CD14-positive monocyte (primary cell): ENCODE results near the gene SYNJ2. TPM values are rescaled to one million over a fixed set of nuclear protein-coding genes. Genes with fewer than 3 reads are reported as not detected.

ENCODE experiments used
- DNase-seq, 3 donors: peaks; one replicate each; pipeline ENCODE4 v3.0.0-alpha.2; 2011 to 2022
- H2AFZ ChIP-seq: 2 replicates; pipeline ENCODE4 v1.6.0; 2012; ENCODE audit warnings: mild to moderate bottlenecking, low read depth, low read length, inconsistent platforms; ENCODE audit not compliant: insufficient read depth, poor library complexity, severe bottlenecking
- H3K27ac ChIP-seq, 2 donors: 1 replicate in 1 of 2; 2 replicates in 1 of 2; pipeline ENCODE4 v1.5.1; 2012 to 2013; ENCODE audit warnings: low read length in 2 of 2, control low read depth in 1 of 2, inconsistent platforms in 1 of 2, low read depth in 1 of 2, mild to moderate bottlenecking in 1 of 2
- H3K27me3 ChIP-seq, 2 donors: one replicate each; pipeline versions ENCODE4 v1.6.0 to v1.6.1; 2011 to 2013; ENCODE audit warnings: low read length in 2 of 2; ENCODE audit not compliant: control insufficient read depth in 2 of 2, insufficient read depth in 2 of 2
- H3K36me3 ChIP-seq, 2 donors: replicated peaks in 1 of 2; 1 replicate in 1 of 2; 2 replicates in 1 of 2; pipeline versions ENCODE4 v1.5.1 to v1.6.1; 2012 to 2013; ENCODE audit warnings: low read length in 2 of 2, control low read depth in 1 of 2, inconsistent platforms in 1 of 2, mild to moderate bottlenecking in 1 of 2; ENCODE audit not compliant: insufficient read depth in 2 of 2, control insufficient read depth in 1 of 2
- H3K4me1 ChIP-seq, 2 donors: 1 replicate in 1 of 2; 2 replicates in 1 of 2; pipeline versions ENCODE4 v1.5.1 to v1.6.1; 2012 to 2013; ENCODE audit warnings: low read length in 2 of 2, control low read depth in 1 of 2, inconsistent platforms in 1 of 2, mild to moderate bottlenecking in 1 of 2, moderate library complexity in 1 of 2; ENCODE audit not compliant: insufficient read depth in 2 of 2, control insufficient read depth in 1 of 2
- H3K4me2 ChIP-seq: replicated peaks from 2 replicates; pipeline ENCODE3; 2012; ENCODE audit warnings: low read length, moderate library complexity, mild to moderate bottlenecking; ENCODE audit not compliant: poor library complexity, severe bottlenecking; ENCODE audit errors: extremely low read depth
- H3K4me3 ChIP-seq, 3 experiments: fragments of 200-600 bp in 1 of 3; sonication (generic) in 1 of 3; replicated peaks in 1 of 3; 1 replicate in 2 of 3; 2 replicates in 1 of 3; pipeline ENCODE4 v1.5.1; 2011 to 2013; ENCODE audit warnings: low read length in 3 of 3, mild to moderate bottlenecking in 3 of 3, control low read depth in 2 of 3, low read depth in 2 of 3, inconsistent platforms in 1 of 3, moderate library complexity in 1 of 3
- H3K79me2 ChIP-seq: 2 replicates; pipeline ENCODE4 v1.6.0; 2012; ENCODE audit warnings: mild to moderate bottlenecking, control low read depth, inconsistent platforms, low read length, moderate library complexity; ENCODE audit not compliant: insufficient read depth
- H3K9ac ChIP-seq: 2 replicates; pipeline ENCODE4 v1.6.0; 2017; ENCODE audit warnings: low read length, mild to moderate bottlenecking; ENCODE audit not compliant: insufficient read depth, poor library complexity, severe bottlenecking
- H3K9me3 ChIP-seq, 2 donors: replicated peaks in 1 of 2; 1 replicate in 1 of 2; 2 replicates in 1 of 2; pipeline versions ENCODE4 v1.5.1 to v1.6.1; 2012 to 2013; ENCODE audit warnings: low read length in 2 of 2, control low read depth in 1 of 2; ENCODE audit not compliant: control insufficient read depth in 1 of 2, insufficient read depth in 1 of 2
- H4K20me1 ChIP-seq: 2 replicates; pipeline ENCODE4 v1.6.0; 2012; ENCODE audit warnings: mild to moderate bottlenecking, low read length, control low read depth, moderate library complexity; ENCODE audit not compliant: insufficient read depth
- H3K27ac Mint-ChIP-seq, 7 donors: one replicate each; pipeline ENCODE4 v1.8.0; 2020; ENCODE audit warnings: mild to moderate bottlenecking in 7 of 7, mixed read lengths in 7 of 7, moderate library complexity in 6 of 7, inconsistent platforms in 2 of 7
- H3K27me3 Mint-ChIP-seq, 3 donors: one replicate each; pipeline ENCODE4 v1.8.0; 2021 to 2022; ENCODE audit warnings: low read depth in 3 of 3, mild to moderate bottlenecking in 3 of 3, mixed read lengths in 3 of 3, moderate library complexity in 3 of 3, inconsistent platforms in 1 of 3
- H3K36me3 Mint-ChIP-seq, 2 donors: one replicate each; pipeline ENCODE4 v1.8.0; 2020; ENCODE audit warnings: mixed read lengths in 2 of 2, inconsistent platforms in 1 of 2, mild to moderate bottlenecking in 1 of 2
- H3K4me1 Mint-ChIP-seq: one replicate; pipeline ENCODE4 v1.8.0; 2020; ENCODE audit warnings: mild to moderate bottlenecking, mixed read lengths
- H3K4me3 Mint-ChIP-seq, 2 donors: one replicate each; pipeline ENCODE4 v1.8.0; 2020; ENCODE audit warnings: mild to moderate bottlenecking in 2 of 2, mixed read lengths in 2 of 2, moderate library complexity in 1 of 2
- H3K9me3 Mint-ChIP-seq, 7 donors: one replicate each; pipeline ENCODE4 v1.8.0; 2020 to 2022; ENCODE audit warnings: mixed read lengths in 7 of 7, mild to moderate bottlenecking in 6 of 7, moderate library complexity in 6 of 7, inconsistent platforms in 2 of 7
- CTCF ChIP-seq: fragments of 200-600 bp; IDR thresholded peaks from one replicate; pipeline ENCODE4 v1.8.0; 2022; ENCODE audit warnings: antibody characterized with exemption, mild to moderate bottlenecking
- WGBS: methylation state at CpG from one replicate; pipeline ENCODE4 v1.1.5; 2013; ENCODE audit warnings: missing lambda C conversion rate; ENCODE audit not compliant: insufficient coverage; 5-methylcytosine and 5-hydroxymethylcytosine counted together
- intact Hi-C, 2 donors: fragments of 100-400 bp; cut with micrococcal nuclease; formaldehyde crosslinking; loops; one replicate each; pipeline versions ENCODE4 v1.15.0 to v1.15.1; 2023
- polyA plus RNA-seq, 3 donors: library from polyadenylated mRNA; depleted of rRNA in 1 of 3; unstranded in 2 of 3; stranded (reverse) in 1 of 3; fragments of 300-500 nt in 2 of 3; fragments of >200 nt in 1 of 3; fragmentation: Illumina TruSeq in 2 of 3; gene quantifications; 1 replicate in 2 of 3; 2 replicates in 1 of 3; pipeline ENCODE4 v1.2.3, GENCODE V29; 2012 to 2021

Gene SYNJ2
- polyA plus RNA-seq, 3 donors, result 0.82 to 2.0 (median 1.6) TPM

GRCh38 chr6:158044525-158044888 lies 62.8 kb downstream of the SYNJ2 start:
- Histone ChIP-seq H2AFZ (no peak overlapping the region), H3K36me3 (no peaks in the 10 kb centered on the region), H3K4me2 (no peak overlapping the region), H3K4me1 (peaks cover 14 to 15% of the 10 kb centered on the region in 2 donors), H3K27me3 (no peaks in the 10 kb centered on the region), H3K79me2 (no peaks in the 10 kb centered on the region), H3K4me3 (no peak overlapping the region), H3K9ac (no peak overlapping the region), H3K27ac (no peak overlapping the region), H3K9me3 (no peaks in the 10 kb centered on the region), H4K20me1 (no peaks in the 10 kb centered on the region)
- no peak for TF ChIP-seq CTCF
- Mint-ChIP-seq H3K4me3 (no peak overlapping the region), H3K27ac (no peak overlapping the region), H3K27me3 (peaks cover 7 to 12% (median 10%) of the 10 kb centered on the region in 3 donors), H3K9me3 (peaks cover 0 to 2% (median 0%) of the 10 kb centered on the region in 7 donors), H3K4me1 (peaks cover 14% of the 10 kb centered on the region), H3K36me3 (peaks cover 4 to 7% of the 10 kb centered on the region in 2 donors)
- intact Hi-C loops, result loop anchor here in 1 of 2 donors (5.0 kb wide), 1 partner anchor 33 kb away; no protein-coding TSS in a partner anchor
- WGBS, result 86% methylated on average over 1 of the region's 6 CpGs
- no peak for DNase-seq

- no peaks in the 10 kb centered on the region for H3K4me1 ChIP-seq
- WGBS, result 98% methylated on average over 7 of the region's 20 CpGs
- no peaks in the 10 kb centered on the region for H3K36me3 ChIP-seq
- H3K4me1 Mint-ChIP-seq, result no peaks in the 10 kb centered on the region
- H4K20me1 ChIP-seq, result no peaks in the 10 kb centered on the region
- TF ChIP-seq CTCF, result no peak
- no peaks in the 10 kb centered on the region for H3K27me3 ChIP-seq
- DNase-seq, result no peak
- H3K36me3 Mint-ChIP-seq, result peaks cover 4 to 7% of the 10 kb centered on the region in 2 donors
- peak overlapping the region in 1 of 7 donors; percentile 4 for H3K27ac Mint-ChIP-seq
- H2AFZ ChIP-seq, result no peak overlapping the region
- H3K4me2 ChIP-seq, result no peak overlapping the region
- no peaks in the 10 kb centered on the region for H3K9me3 ChIP-seq
- peaks cover 0 to 2% (median 0%) of the 10 kb centered on the region in 7 donors for H3K9me3 Mint-ChIP-seq
- intact Hi-C loops, result no loop called here
- H3K79me2 ChIP-seq, result no peaks in the 10 kb centered on the region
- H3K27ac ChIP-seq, result no peak overlapping the region
- peaks cover 3 to 7% (median 4%) of the 10 kb centered on the region in 3 donors for H3K27me3 Mint-ChIP-seq
- no peak overlapping the region for H3K4me3 Mint-ChIP-seq
- H3K9ac ChIP-seq, result no peak overlapping the region
- no peak overlapping the region for H3K4me3 ChIP-seq
Measured at GRCh38 chr6:158046201-158047126, 64.8 kb downstream of the SYNJ2 start.
